Colonic mucosa (tissue), 4 donors: Measurements from ENCODE around the gene RUNX2. TPM values are rescaled to one million over a fixed set of nuclear protein-coding genes. Genes with fewer than 3 reads are reported as not detected.

Experiments
- DNase-seq: peaks from one replicate; pipeline ENCODE4 v3.0.0-alpha.2; 2020
- H3K27ac ChIP-seq: fragments of 200-600 bp; one replicate; pipeline ENCODE4 v1.8.0; 2021
- H3K27me3 ChIP-seq: fragments of 200-600 bp; one replicate; pipeline ENCODE4 v1.8.0; 2021
- H3K36me3 ChIP-seq: fragments of 200-600 bp; one replicate; pipeline ENCODE4 v1.8.0; 2021
- H3K4me1 ChIP-seq: fragments of 200-600 bp; one replicate; pipeline ENCODE4 v1.8.0; 2021; ENCODE audit warnings: mild to moderate bottlenecking
- H3K4me3 ChIP-seq: fragments of 200-600 bp; one replicate; pipeline ENCODE4 v1.8.0; 2021
- H3K9ac ChIP-seq, 2 donors: one replicate each; pipeline ENCODE4 v1.7.0; 2013; ENCODE audit warnings: control low read depth in 2 of 2, low read depth in 2 of 2, low read length in 2 of 2
- H3K9me3 ChIP-seq: fragments of 200-600 bp; one replicate; pipeline ENCODE4 v1.8.0; 2021
- CTCF ChIP-seq: fragments of 200-600 bp; IDR thresholded peaks from one replicate; pipeline ENCODE4 v1.8.0; 2022; ENCODE audit warnings: antibody characterized with exemption, mild to moderate bottlenecking
- intact Hi-C: fragments of 100-400 bp; cut with DNase I; formaldehyde crosslinking; loops from one replicate; pipeline ENCODE4 v1.14.1; 2022
- total RNA-seq, 2 donors: library from RNA; stranded (reverse); fragmentation: NEBNext Ultra II Directional in 1 of 2; extraction: Animal tissue kit (Norgen Biotek cat#: 25700) in 1 of 2; gene quantifications; one replicate each; pipeline ENCODE4 v1.2.1, GENCODE V29; 2021
- donor health status: healthy.
- donor health status: DM: no; HTN: no; CAD: no.
- donor health status: DM: no; HTN: no; CAD: no.

The RUNX2 gene
- total RNA-seq, 2 donors from 2014 or later = 1.7 to 2.6 TPM

GRCh38 chr6:45493761-45494160 lies 165.6 kb downstream of the RUNX2 start:
- Histone ChIP-seq H3K9me3 (no peaks in the 10 kb centered on the region), H3K4me1 (no peaks in the 10 kb centered on the region), H3K27ac (no peak overlapping the region), H3K27me3 (no peaks in the 10 kb centered on the region), H3K9ac (no peak overlapping the region), H3K36me3 (no peaks in the 10 kb centered on the region), H3K4me3 (no peak overlapping the region)
- TF ChIP-seq CTCF = no peak
- intact Hi-C loops = no loop called here
- DNase-seq = no peak

- no peaks in the 10 kb centered on the region for H3K36me3 ChIP-seq
- no peak overlapping the region for H3K9ac ChIP-seq
- no peak overlapping the region for H3K27ac ChIP-seq
- no peaks in the 10 kb centered on the region for H3K27me3 ChIP-seq
- no peak for DNase-seq
- no peak overlapping the region for H3K4me3 ChIP-seq
- intact Hi-C loops = no loop called here
- H3K4me1 ChIP-seq = no peaks in the 10 kb centered on the region
- no peak for TF ChIP-seq CTCF
- no peaks in the 10 kb centered on the region for H3K9me3 ChIP-seq
Measured at GRCh38 chr6:45494416-45495135, 166.4 kb downstream of the RUNX2 start.

GRCh38 chr6:45495429-45496084 lies 167.4 kb downstream of the RUNX2 start:
- Histone ChIP-seq H3K9me3 (no peaks in the 10 kb centered on the region), H3K27me3 (no peaks in the 10 kb centered on the region), H3K36me3 (no peaks in the 10 kb centered on the region), H3K9ac (no peak overlapping the region), H3K27ac (no peak overlapping the region), H3K4me3 (no peak overlapping the region), H3K4me1 (no peaks in the 10 kb centered on the region)
- TF ChIP-seq CTCF = no peak
- intact Hi-C loops = no loop called here
- DNase-seq = no peak

- H3K4me3 ChIP-seq = no peak overlapping the region
- H3K4me1 ChIP-seq = no peaks in the 10 kb centered on the region
- no peaks in the 10 kb centered on the region for H3K27me3 ChIP-seq
- no peak for TF ChIP-seq CTCF
- no peaks in the 10 kb centered on the region for H3K36me3 ChIP-seq
- no peak overlapping the region for H3K27ac ChIP-seq
- no peak overlapping the region for H3K9ac ChIP-seq
- intact Hi-C loops = no loop called here
- no peak for DNase-seq
- H3K9me3 ChIP-seq = no peaks in the 10 kb centered on the region
Measured at GRCh38 chr6:45496085-45496433, 167.9 kb downstream of the RUNX2 start.

GRCh38 chr6:45498591-45498990 lies 170.5 kb downstream of the RUNX2 start:
- Histone ChIP-seq H3K27ac (no peak overlapping the region), H3K36me3 (no peaks in the 10 kb centered on the region), H3K4me1 (no peaks in the 10 kb centered on the region), H3K9ac (no peak overlapping the region), H3K4me3 (no peak overlapping the region), H3K9me3 (no peaks in the 10 kb centered on the region), H3K27me3 (no peaks in the 10 kb centered on the region)
- TF ChIP-seq CTCF = no peak
- no peak for DNase-seq
- intact Hi-C loops = no loop called here
